ENCODE data around the gene CHD9.
"Not testable (repeated sequence)": the region's sequence is repeated elsewhere in the genome, so short reads cannot be mapped to it uniquely, and the experiment has no call there.

Gene CHD9

GRCh38 chr16:53054670-53055485 lies at the start of gene CHD9:
TSS of gene CHD9 (plus strand) at chr16:53054991. CDS start at chr16:53156090, 101,099 bp downstream.
- DNase-seq, result peak; percentile 72

- DNase-seq, result no peak
These were observed 47.7 kb upstream of the CHD9 start for GRCh38 chr16:53007095-53007494.

- DNase-seq, result no peak
These were observed 40.5 kb upstream of the CHD9 start for GRCh38 chr16:53014287-53014686.

GRCh38 chr16:53018834-53019416 lies 35.9 kb upstream of the CHD9 start:
- DNase-seq, result no peak

- peak; percentile 20 for DNase-seq
These were observed 32.4 kb upstream of the CHD9 start for GRCh38 chr16:53022374-53022773.

GRCh38 chr16:53024045-53024444 lies 30.7 kb upstream of the CHD9 start:
- DNase-seq, result no peak

GRCh38 chr16:53029971-53030370 lies 24.8 kb upstream of the CHD9 start:
- DNase-seq, result no peak

GRCh38 chr16:53031323-53031942 lies 23.4 kb upstream of the CHD9 start:
- no peak for DNase-seq

GRCh38 chr16:53034306-53034705 lies 20.5 kb upstream of the CHD9 start:
- no peak for DNase-seq

- DNase-seq, result no peak
These were observed 19.4 kb upstream of the CHD9 start for GRCh38 chr16:53035176-53035942.

GRCh38 chr16:53036066-53036465 lies 18.7 kb upstream of the CHD9 start:
- no peak for DNase-seq

GRCh38 chr16:53036711-53037110 lies 18.1 kb upstream of the CHD9 start:
- DNase-seq, result not testable (repeated sequence)

GRCh38 chr16:53040788-53041187 lies 14.0 kb upstream of the CHD9 start:
- no peak for DNase-seq

GRCh38 chr16:53041320-53042051 lies 13.3 kb upstream of the CHD9 start:
- peak; percentile 43 for DNase-seq

- DNase-seq, result no peak
These were observed 12.5 kb upstream of the CHD9 start for GRCh38 chr16:53042235-53042701.

- no peak for DNase-seq
These were observed 11.4 kb upstream of the CHD9 start for GRCh38 chr16:53043428-53043831.

- no peak for DNase-seq
These were observed 10.7 kb upstream of the CHD9 start for GRCh38 chr16:53043986-53044601.

- no peak for DNase-seq
These were observed 9.2 kb upstream of the CHD9 start for GRCh38 chr16:53045341-53046220.

GRCh38 chr16:53047515-53047914 lies 7.3 kb upstream of the CHD9 start:
- DNase-seq, result not testable (repeated sequence)

- no peak for DNase-seq
These were observed 6.5 kb upstream of the CHD9 start for GRCh38 chr16:53048139-53048915.

Measured in NCI-H446 treated with DMSO at 0.1 percent for 48 hours (cell line).